Effector memory CD4-positive, alpha-beta T cell (primary cell): ENCODE measurements around the gene SMOC2.
"Not testable (repeated sequence)": the region's sequence is repeated elsewhere in the genome, so short reads cannot be mapped to it uniquely, and the experiment has no call there.

Experiments used
- DNase-seq, 3 donors: peaks; one replicate each; pipeline ENCODE4 v3.0.0-alpha.2; 2020
- H3K27ac ChIP-seq: 2 replicates; pipeline ENCODE4 v1.7.0; 2013; ENCODE audit warnings: mild to moderate bottlenecking, low read length, moderate library complexity; ENCODE audit not compliant: insufficient read depth, poor library complexity, severe bottlenecking
- H3K27me3 ChIP-seq: replicated peaks from 2 replicates; pipeline ENCODE4 v1.7.0; 2013; ENCODE audit warnings: mild to moderate bottlenecking, low read length; ENCODE audit not compliant: insufficient read depth, control insufficient read depth, poor library complexity, severe bottlenecking
- H3K36me3 ChIP-seq: 2 replicates; pipeline ENCODE4 v1.7.0; 2013; ENCODE audit warnings: mild to moderate bottlenecking, low read length, moderate library complexity; ENCODE audit not compliant: control insufficient read depth, insufficient read depth
- H3K4me1 ChIP-seq: 2 replicates; pipeline ENCODE4 v1.7.0; 2013; ENCODE audit warnings: low read length, mild to moderate bottlenecking; ENCODE audit not compliant: control insufficient read depth, insufficient read depth, poor library complexity, severe bottlenecking
- H3K4me3 ChIP-seq: 2 replicates; pipeline ENCODE4 v1.7.0; 2013; ENCODE audit warnings: low read length, low read depth, mild to moderate bottlenecking; ENCODE audit not compliant: insufficient read depth, poor library complexity, severe bottlenecking
- H3K9me3 ChIP-seq: 2 replicates; pipeline ENCODE4 v1.7.0; 2013; ENCODE audit warnings: mild to moderate bottlenecking, low read length, moderate library complexity; ENCODE audit not compliant: control insufficient read depth

Gene SMOC2

DNA sequence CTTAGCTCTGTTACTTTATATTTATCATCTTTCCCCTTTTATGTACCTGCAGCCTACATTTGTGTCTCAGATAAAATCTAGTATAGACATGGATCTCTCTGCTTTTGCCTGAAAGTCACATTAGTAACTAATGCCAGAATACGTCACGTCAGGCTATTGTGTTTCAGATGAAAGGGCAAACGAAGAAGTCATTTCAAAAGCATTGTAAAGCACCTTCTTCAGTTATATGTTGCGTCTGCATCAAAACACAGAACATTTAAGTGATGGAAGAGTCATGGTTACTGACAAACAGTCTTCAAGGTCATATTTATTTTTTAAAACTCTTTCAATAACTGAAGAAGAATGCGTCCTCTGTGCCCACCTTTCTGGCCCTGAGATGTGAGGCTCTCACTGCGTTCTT lies 119.1 kb downstream of the SMOC2 start:
- Histone ChIP-seq H3K4me3 (no peak overlapping the region), H3K27me3 (no peaks in the 10 kb centered on the region), H3K4me1 (no peaks in the 10 kb centered on the region), H3K9me3 (no peaks in the 10 kb centered on the region), H3K36me3 (no peaks in the 10 kb centered on the region), H3K27ac (no peak overlapping the region)
- no peak for DNase-seq

DNA sequence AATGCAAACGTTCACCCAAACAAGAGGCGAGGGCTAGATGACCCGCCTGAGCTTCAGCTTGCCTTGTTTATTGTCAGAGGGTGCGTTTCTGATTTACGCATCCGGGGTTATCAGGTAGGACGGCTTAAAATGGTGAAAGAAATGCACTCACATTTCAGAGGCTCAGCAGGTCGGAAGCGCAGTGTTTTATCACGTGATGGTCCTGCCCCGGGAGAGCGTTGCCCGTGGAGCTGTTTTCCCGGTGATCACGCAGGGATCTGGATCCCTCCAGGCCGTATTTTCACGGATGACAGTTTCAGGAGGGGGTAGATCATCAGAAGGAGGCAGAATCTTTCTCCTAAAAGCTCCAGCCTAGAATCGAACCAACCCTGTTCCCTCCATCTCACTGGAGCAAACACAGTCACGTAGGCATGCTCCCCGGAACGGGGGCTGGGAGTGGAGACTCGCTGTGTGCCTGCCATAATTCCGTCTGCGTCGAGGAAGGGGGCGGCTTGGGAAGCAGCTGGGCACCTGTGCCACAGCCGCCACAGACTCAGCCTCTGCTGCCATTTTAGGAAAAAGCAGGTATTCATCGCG lies 121.7 kb downstream of the SMOC2 start:
- no peaks in the 10 kb centered on the region for H3K36me3 ChIP-seq
- no peaks in the 10 kb centered on the region for H3K27me3 ChIP-seq
- no peaks in the 10 kb centered on the region for H3K4me1 ChIP-seq
- no peaks in the 10 kb centered on the region for H3K9me3 ChIP-seq
- no peak overlapping the region for H3K4me3 ChIP-seq
- H3K27ac ChIP-seq: no peak overlapping the region
- DNase-seq: no peak

DNA sequence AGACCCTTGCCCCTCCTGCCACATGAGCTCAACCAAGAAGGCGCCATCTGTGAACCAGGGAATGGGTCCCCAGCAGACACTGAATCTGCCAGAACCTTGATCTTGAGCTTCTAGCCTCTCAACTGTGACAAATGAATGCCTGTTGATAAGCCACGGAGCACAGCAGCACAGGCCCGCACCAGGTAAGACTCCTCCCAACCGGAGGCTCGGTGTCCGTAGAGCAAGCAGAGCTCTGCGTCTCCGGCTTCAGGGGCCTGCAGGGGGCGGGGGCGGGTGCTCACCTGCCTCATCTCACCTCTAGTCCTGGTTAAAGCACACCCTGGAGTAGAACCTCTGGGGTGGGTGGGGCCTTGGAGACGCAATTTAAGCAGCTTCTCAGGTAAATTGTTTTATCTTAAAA lies 122.7 kb downstream of the SMOC2 start:
- no peak overlapping the region for H3K27ac ChIP-seq
- no peak overlapping the region for H3K4me3 ChIP-seq
- H3K9me3 ChIP-seq: no peaks in the 10 kb centered on the region
- no peak for DNase-seq
- H3K36me3 ChIP-seq: no peaks in the 10 kb centered on the region
- H3K27me3 ChIP-seq: no peaks in the 10 kb centered on the region
- H3K4me1 ChIP-seq: no peaks in the 10 kb centered on the region

DNA sequence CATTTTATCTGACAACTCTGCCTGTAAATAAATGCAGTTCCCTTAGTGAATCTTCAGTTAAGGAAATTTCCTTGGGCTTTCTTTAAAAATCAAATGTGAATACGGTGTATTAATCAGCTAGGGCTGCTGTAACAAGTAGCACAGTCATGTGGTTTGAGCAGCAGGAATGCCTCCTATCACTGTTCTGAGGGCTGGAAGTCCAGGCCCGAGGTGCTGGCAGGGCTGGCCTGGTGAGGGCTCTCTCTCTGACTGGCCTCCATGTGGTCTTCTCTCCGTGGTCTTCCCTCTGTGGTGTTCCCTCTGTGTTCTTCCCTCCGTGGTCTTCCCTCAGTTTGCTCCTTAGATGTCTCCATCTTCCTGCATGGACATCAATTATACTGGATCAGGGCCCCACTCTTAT lies 124.1 kb downstream of the SMOC2 start:
- no peaks in the 10 kb centered on the region for H3K36me3 ChIP-seq
- no peak overlapping the region for H3K4me3 ChIP-seq
- H3K4me1 ChIP-seq: no peaks in the 10 kb centered on the region
- DNase-seq: no peak
- no peaks in the 10 kb centered on the region for H3K27me3 ChIP-seq
- H3K27ac ChIP-seq: no peak overlapping the region
- no peaks in the 10 kb centered on the region for H3K9me3 ChIP-seq

DNA sequence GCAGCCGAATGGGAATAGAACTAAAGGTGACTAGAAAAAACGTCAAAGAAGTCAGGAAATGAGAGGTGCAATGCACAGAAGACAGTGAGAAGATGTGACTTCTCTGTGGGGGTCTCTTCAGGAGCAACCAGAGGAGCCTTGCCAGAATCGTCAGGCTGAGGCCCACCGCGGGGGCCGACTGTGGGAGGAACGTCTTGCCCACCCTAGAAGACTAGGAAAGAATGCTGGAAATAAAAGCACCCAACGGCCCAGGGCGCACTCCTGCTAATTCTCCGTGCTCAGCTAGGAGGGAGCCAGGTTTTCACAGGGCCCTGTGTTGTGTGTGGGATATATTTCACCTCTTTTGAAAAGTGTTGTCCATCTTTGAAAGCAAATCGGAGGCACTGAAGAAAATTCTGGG lies 129.2 kb downstream of the SMOC2 start:
- DNase-seq: no peak
- H3K36me3 ChIP-seq: no peaks in the 10 kb centered on the region
- no peaks in the 10 kb centered on the region for H3K27me3 ChIP-seq
- H3K4me3 ChIP-seq: no peak overlapping the region
- H3K27ac ChIP-seq: no peak overlapping the region
- no peaks in the 10 kb centered on the region for H3K4me1 ChIP-seq
- no peaks in the 10 kb centered on the region for H3K9me3 ChIP-seq

DNA sequence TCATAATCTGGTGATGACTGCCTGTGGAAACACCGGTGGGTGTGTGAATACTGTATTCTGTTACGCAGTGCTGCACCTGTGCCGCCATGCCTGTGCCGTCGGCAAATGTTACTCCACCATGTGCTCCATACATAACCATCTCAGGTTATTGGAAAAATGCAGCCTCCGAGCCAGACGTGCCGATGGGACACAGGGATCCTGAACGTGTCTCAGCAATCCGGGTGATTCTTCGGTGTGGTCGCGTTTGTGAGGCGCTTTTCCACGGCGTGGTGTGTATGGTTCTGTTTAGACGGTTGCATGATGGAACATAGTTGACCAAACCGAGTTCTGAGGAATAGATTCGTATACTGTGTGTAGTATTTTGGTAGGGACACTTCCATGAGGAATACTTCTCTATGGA lies 130.3 kb downstream of the SMOC2 start:
- no peaks in the 10 kb centered on the region for H3K9me3 ChIP-seq
- no peaks in the 10 kb centered on the region for H3K36me3 ChIP-seq
- H3K27ac ChIP-seq: no peak overlapping the region
- no peaks in the 10 kb centered on the region for H3K27me3 ChIP-seq
- no peak for DNase-seq
- no peaks in the 10 kb centered on the region for H3K4me1 ChIP-seq
- H3K4me3 ChIP-seq: no peak overlapping the region

DNA sequence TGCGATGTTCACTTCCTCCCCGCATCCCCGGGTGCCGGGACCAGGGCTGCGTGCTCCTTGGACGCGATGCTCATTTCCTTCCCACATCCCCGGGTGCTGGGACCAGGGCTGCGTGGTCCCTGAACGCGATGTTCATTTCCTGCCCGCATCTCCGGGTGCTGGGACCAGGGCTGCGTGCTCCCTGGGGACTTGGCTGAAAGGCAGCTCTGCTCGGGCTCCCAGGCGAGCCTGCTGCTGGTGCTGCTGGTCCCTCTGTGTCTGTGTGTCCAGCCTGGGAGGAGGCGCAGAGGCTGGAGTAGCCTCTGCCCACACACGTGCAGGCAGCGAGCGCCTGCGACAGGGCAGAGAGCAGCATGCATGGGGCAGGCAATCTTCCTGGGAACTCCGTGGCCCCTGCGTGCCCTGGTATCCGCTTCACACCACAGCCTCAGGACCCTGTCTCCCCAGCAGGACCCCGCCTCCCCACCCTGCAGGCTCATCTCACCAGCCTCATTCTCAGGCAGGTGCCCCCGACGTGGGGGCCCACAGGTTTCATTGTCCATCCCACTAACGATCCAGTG lies 132.4 kb downstream of the SMOC2 start:
- H3K27ac ChIP-seq, H3K27me3 ChIP-seq, DNase-seq, H3K4me1 ChIP-seq, H3K4me3 ChIP-seq, H3K36me3 ChIP-seq, H3K9me3 ChIP-seq: not testable (repeated sequence)

DNA sequence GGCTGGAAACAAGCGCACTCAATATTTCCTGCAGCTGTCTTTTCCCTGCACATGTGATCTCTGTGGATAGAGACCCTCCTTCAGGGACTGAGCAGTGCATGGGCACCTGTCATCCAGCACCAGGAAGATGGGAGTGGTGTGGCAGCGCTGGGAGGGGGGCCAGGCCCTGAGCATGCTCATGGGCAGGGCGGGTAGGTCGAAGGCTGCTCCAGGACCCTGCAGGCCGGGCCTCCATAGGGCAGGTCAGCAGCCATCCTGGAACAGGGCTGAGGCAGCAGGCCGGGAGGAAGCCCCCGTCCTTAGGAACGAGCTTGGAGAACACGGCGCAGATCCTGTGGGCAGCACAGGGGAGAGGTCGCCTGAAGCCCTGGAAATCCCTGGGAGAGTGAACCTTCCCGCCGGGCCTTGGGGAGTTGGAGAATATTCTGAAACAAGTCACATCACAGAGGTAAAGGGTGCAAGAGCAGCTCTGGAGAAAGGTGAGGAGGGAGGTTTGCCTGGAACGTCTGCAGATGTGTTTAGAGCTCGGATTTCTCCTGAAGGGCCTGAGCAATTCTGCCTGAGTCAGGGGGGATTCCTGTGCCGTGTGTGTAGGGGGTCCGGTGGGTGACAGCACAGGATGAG lies 133.2 kb downstream of the SMOC2 start:
- Histone ChIP-seq H3K27ac (no peak overlapping the region), H3K27me3 (no peaks in the 10 kb centered on the region), H3K36me3 (no peaks in the 10 kb centered on the region), H3K4me3 (no peak overlapping the region), H3K9me3 (no peaks in the 10 kb centered on the region), H3K4me1 (no peaks in the 10 kb centered on the region)
- DNase-seq: no peak

DNA sequence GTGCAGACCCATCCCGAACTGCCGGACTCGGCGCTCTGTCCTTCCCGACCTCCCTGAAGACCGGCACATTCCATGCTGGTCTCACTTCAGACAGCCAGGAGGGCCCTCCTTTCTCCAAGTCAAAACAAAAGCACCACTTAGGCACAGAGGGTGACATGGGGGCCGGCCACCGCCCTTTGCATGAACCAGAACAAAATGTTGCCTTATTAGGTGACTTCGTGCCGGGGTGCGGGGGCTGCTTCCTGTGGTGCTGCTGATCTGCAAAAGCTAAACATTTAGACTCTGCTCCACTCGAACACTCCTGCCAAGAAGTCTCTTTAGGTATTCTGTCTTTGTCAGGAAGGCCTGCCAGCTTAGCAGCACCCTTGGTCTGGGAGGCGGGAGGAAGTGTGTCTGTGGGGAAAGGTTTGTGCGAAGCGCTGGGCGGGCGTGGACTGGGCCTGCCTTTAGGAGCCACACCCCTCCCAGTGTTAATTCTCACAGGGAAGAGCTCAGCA lies 133.8 kb downstream of the SMOC2 start:
- no peak overlapping the region for H3K4me3 ChIP-seq
- DNase-seq: no peak

DNA sequence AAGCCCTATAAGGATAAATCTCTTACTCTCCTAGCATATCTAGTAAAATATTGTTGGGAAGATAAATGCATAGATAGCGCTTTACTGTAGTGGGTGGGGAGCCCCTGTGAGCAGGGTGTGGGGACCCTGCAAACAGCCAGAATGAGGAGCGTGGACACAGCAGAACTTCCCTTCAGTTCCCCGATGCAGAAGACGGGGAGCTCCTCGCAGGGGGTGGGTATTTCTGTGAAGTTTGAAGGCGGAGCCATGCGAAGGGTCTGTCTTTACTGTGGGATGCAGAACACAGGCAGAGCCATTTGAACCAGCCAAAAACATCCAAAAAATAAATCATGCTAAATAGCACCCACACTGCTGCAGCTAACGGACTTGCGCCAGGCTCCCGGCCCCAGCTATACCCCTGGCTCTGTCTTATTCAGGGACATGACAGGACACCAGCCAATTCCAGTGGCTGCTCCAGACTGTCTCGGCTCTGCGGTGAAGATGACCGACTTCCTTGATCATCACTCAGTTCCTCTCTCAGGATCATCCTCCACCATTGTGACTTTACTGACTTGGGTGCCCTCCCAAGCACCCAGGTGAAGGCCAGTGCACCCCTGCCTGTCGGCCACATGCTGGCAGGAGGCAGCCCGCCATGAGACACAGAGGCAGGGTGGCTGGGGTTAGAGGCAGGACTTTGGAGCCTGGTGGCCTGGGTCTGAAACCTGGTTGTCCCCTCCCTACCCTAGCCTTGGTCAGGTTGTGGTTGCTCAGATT lies 134.5 kb downstream of the SMOC2 start:
- Histone ChIP-seq H3K27me3 (no peaks in the 10 kb centered on the region), H3K4me1 (no peaks in the 10 kb centered on the region), H3K27ac (no peak overlapping the region), H3K36me3 (no peaks in the 10 kb centered on the region), H3K9me3 (no peaks in the 10 kb centered on the region), H3K4me3 (no peak overlapping the region)
- DNase-seq: no peak

More for the DNA sequence above, 133.8 kb downstream of the SMOC2 start:
- Histone ChIP-seq H3K4me1 (no peaks in the 10 kb centered on the region), H3K9me3 (no peaks in the 10 kb centered on the region), H3K27me3 (no peaks in the 10 kb centered on the region), H3K27ac (no peak overlapping the region), H3K36me3 (no peaks in the 10 kb centered on the region)
